ENCODE results near the gene PARD6B. TPM values are rescaled to one million over a fixed set of nuclear protein-coding genes. Genes with fewer than 3 reads are reported as not detected.

Gene PARD6B
- total RNA-seq: 21.0 TPM

GRCh38 chr20:50731055-50731929 is at the start of gene PARD6B:
Gene PARD6B, plus strand, starts transcription at chr20:50731580. Its CDS starts 207 bp downstream, at chr20:50731787.

GRCh38 chr20:50690650-50691572 is 40.5 kb upstream of the PARD6B start, which contains the start of gene RIPOR3:
Gene RIPOR3, minus strand, starts transcription at chr20:50691542. Its CDS starts 414 bp downstream, at chr20:50691128.

GRCh38 chr20:50794846-50795634 is 63.7 kb downstream of the PARD6B start, which contains the start of gene BCAS4:
Gene BCAS4, plus strand, starts transcription at chr20:50795061. Its CDS starts 23 bp downstream, at chr20:50795084.

Other genes with a start within 250 kb of the PARD6B start
- 16.4 TPM for gene PTPN1, start 221.2 kb upstream of the PARD6B start, total RNA-seq
- gene RIPOR3, start 40.0 kb upstream of the PARD6B start, total RNA-seq: 2.3 TPM
- 17.8 TPM for gene BCAS4, start 63.5 kb downstream of the PARD6B start, total RNA-seq
- gene ADNP, start 199.9 kb downstream of the PARD6B start, total RNA-seq: 67.8 TPM
- 36.0 TPM for gene DPM1, start 227.0 kb downstream of the PARD6B start, total RNA-seq
- 8.1 TPM for gene MOCS3, start 227.2 kb downstream of the PARD6B start, total RNA-seq